Measurements from ENCODE around the gene ITPK1.

The ITPK1 gene

DNA sequence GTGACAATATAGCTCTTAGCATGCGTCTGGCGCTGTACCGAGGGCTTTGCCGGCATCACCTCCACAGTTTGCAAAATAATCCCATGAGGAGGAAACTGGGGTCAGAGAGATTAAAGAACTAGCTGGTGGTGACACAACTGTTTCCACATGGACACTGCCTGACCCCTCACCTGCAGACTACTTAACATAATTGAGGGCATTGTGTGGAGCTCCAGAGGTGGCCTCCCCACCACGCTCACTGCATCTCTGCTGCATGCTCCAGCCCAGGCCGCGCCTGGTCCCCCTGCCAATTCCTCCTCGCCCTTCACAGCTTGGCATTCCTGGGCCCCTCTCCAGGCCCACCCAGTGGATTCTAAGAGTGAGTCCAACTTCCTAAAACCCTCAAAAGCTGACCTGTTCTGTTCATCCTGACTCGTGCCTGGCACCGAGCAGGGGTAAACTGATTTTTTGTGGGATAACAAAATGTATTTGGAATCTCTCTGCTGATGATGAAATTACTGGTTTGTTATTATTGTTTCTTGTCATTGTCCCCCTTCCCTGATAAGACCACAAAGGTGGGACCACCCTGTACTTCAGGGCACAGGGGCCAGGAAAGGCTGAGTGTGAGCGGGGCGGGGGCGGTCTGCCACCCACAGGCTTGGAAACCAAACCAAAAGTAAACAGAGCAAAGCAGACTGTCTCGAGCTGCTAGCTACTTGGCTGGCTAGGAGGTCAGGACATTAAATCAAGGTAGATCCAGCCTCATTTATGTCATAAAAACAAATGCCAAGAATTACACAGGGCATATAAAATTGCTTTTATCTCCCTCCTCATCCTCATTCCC is 152.2 kb downstream of the ITPK1 start:
- no peak for DNase-seq

DNA sequence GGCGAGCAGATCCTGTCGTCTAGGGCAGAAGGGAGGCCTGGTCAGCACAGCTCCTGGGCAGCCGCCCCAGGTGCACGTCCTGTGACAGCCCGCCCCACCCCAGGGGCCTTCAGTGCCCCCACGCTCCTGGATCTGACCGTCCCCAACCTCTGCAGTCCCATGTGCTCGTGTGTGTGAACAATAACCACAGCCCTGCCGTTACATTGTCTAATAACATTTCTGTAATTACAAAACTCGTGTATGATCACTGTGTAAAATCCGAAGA is 153.0 kb downstream of the ITPK1 start:
- DNase-seq = no peak

DNA sequence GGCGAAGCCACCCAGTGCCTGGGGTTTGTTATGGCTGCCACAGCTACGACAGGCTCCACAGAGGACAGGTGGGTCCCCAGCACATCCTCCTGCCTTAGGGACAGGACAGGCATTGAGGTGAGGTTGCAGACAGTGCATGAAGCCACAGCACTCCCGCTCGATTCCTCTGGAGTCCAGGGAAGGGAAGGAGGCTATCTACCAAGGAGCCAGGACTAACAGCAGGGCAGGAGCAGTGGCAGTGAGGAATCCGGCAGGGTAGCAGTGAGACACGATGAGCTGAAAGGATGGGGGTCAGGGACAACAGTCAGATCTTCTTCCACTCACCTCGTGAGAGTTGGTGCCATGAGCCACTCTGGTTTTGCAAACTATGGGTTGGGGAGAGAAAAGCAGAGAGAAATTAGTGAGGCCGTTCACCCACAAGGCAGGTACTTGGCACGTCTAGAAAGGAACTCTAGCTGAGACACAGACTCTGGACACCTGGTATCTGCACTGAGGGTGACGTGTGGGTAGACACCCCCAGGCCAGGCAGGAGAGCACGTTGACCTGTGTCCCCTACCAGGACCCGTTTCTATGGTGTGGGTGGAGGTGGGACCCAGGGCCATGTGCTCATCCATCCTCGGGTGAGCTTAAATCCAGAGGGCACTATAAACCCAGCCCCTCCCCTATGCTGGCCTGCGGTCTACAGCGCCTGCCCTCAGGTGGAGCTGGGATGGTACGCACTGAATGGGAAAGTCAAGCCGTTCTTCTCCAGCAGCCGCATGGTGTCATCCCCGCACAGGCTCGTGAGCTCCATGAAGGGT is 153.5 kb downstream of the ITPK1 start:
- no peak for DNase-seq

DNA sequence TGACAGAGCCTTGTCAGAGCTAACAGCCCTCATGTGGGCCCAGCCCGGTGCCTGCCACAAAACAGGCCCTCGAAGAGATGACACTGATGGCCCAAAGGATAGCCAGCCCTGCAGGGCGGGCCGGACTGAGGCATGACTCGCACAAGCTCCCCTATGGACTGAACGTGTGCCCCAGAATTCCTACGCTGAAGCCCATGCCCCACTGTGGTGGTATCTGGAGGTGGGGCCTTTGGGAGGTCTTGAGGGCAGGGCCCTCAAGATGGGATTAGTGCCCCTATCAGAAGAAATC is 154.2 kb downstream of the ITPK1 start:
- no peak for DNase-seq

DNA sequence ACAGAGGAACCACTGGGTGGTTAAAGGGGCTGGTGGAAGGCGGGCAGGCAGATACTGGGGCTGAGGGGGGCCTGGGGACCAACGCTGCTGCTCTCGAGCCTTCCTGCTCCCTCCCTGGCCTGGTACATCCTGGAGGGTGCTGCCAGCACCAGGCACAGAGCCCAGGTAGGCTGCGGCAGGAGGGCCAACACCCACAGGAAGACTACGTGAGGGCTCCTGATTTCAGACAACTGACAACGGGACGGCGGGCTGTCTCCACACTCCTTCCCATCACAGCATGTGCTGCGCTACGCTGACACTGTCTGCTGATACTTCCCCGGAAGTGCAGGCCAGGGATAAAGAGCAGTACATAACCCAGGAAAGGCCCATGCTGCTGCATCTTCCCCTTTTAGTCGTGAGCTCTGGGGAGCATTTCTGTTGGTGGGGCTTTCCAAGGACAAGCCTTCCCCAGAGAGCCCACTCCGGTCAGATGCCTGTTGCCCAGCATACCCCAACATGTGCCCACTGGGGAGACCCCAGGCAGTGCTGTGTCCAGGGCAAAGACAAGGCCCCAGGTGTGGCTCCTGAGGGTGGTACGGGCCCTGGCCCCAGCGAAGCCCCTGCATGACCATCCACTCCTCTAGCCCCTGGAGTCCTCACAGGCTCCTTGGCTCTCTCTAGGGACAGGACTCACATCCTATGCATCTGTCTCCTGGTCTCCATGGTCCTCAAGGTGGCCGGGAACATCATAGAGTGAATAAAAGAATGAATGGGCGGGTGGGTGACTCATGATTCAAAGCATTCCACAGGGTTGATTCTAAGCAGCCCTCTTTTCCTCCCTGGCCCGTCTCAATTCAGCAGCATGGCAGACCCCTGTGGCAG is 154.8 kb downstream of the ITPK1 start:
- no peak for DNase-seq

DNA sequence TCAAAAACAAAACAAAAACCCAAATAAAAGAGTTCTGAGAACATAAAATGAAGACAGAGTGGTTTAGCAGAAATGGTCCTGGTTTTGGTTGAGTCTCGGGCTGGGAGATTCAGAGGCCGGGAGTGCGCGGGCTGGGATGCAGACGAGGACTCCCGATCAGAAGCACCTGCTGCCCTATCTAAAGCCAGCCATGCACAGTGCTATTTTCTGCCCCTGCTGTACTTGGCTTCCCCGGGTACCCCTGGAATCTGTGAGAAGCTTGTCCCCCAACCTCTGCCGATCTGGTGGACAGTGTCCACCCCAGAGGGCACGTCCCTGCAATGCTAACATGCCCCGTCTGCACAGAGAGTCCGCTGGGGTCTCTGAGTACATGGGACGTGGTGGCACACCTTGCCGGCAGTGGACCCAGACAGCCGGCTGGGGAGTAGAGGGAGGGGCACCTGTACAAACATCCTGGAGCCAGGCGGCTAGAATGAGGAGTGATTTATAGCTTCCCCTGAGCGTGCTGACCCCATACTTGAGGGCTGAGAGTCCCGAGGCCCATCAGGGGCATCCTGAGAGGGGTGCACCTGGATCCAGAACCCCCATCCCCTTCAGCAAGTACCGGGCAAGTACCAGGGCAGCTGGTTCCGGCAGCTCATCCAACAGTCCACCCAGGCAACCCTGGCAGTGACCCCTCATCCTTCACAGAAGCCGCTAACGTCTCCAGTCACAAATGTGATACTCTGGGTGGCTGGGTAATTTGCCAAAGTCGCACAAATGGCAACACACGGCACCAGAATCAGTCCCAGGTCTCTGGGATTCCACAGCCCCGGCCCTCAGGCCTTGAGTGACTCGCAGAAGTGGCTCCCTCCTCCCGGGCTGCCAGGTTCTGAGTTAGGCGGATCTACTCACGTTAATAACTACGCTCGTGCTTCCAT is 155.7 kb downstream of the ITPK1 start:
- no peak for DNase-seq

DNA sequence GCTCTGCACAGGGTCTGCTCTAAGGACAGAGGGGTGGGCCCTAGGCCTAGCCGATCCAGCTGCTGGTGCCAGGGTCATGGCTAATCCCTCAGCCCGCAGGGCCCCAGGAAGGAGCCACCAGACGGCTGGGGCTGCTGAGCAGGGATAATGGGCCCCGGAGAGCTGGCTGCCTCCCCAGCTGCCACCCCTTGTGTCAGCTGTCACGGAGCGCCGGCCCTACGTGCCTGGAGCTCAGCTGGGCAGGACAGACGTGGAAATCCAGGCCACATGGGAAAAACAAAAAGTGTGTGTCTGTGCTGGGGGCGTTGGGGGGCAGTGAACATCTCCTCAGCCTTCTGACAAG is 156.6 kb downstream of the ITPK1 start:
- DNase-seq = no peak

DNA sequence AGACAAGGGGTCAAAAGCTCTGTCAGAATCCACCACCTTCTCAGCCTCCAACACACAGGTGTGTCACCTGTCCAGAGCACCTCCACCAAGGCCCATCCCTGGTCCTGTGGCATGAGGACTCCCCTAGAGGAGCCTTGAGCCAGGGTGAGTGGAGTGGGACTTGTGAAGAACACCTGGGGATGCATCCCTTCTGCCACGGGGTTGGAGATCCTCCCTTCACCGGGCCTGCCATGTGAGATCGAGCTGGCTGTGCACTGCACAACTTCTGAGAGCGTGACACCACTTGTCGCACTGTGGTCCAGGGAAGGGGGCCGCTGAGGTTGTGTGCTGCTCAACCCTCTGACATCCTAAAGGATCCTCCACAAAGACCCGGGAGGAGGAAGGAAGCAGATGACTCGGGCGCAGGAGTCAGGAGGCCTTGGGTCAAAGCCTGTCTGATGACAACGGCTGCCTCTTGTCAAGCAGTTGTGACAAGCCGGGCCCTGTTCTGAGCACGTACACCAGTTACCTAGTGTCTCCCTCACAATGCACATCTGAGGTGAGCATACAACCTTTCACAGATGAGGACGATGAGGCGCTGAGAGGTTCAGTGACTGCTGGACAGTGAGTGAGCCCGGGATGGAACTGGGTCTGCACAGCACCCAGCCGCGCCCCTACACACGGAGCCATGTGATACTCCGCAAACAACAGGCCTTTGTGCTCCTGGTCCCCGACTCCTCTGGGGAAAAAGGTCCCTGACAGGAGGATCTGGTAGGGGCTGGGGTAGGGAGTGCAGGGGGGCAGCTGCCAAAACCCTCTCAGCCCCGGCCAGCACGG is 157.1 kb downstream of the ITPK1 start:
- DNase-seq = no peak

DNA sequence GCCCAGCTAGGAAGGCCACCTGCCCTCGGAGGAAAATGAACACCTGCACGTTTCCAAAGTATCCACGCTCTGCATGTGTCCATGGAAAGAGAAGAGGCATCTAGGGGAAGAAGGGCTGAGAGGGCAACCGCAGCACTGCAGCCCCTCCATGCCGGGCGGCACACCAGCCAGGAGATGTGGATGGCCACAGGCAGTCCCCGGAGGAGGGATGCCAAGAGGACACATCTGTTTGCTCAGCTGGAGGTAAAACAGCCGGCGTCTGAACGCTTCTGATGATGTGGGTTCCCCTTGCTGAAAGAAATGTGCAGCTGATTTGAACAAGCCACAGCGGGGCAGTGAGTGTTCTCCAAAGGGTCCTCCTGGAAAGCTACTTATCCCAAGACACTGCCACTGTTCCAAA is 158.8 kb downstream of the ITPK1 start:
- no peak for DNase-seq

DNA sequence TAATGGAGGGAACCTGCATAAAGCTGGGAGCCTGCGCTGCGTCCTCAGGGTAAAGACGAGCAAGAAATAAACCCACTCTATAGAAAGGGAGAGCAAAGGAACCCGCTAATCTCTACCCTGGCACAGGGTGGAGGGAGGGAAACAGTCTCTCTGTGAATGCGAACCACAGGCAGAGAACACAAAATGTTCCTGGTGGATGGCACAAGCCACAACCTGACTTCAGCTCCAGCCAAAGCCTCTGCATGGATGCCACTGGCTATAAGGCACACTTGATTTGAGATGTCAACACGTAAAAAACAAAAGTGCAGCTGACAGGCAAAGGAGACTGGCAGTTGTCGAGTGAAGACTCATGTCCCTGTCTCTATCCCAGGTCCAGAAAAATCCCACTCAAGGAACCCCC is 160.3 kb downstream of the ITPK1 start:
- no peak for DNase-seq

DNA sequence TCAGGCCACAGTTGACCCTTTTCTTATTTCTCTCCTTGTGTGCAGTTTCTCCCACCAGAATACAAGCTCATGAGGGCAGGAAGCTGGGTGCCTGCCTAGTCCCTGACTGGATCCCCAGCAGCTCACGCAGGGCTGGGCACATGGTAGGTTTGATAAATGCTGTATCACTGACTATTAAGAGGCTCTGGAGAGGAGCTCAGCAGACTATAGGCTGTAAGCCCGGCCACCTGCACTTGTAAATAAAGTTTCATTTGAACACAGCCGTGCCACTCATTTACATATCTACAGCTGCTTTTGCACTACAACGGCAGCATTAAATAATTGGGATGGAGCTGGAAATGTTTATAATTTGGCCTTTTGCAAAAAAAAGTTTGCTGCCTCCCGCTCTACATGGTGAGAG is 160.8 kb downstream of the ITPK1 start:
- DNase-seq = no peak

DNA sequence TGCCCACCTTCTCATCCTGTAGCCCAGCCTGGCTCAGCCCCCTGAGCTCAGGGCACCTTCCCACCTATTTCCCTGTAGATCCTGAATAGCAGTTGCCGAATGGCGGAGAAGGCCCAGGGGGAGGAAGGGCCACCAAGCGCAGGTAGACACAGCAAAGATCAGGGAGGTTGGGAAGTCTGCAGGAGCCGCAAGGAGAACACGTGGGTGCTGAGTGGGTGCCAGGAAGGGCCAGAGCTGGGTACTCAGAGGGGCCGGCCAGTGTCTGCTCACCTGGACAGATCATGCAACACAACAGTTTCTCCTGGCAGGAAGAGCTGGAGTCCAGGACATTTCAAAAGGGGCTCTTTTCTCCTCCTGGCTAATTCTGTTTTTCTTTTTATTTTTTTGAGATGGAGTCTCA is 162.2 kb downstream of the ITPK1 start:
- DNase-seq = no peak

DNA sequence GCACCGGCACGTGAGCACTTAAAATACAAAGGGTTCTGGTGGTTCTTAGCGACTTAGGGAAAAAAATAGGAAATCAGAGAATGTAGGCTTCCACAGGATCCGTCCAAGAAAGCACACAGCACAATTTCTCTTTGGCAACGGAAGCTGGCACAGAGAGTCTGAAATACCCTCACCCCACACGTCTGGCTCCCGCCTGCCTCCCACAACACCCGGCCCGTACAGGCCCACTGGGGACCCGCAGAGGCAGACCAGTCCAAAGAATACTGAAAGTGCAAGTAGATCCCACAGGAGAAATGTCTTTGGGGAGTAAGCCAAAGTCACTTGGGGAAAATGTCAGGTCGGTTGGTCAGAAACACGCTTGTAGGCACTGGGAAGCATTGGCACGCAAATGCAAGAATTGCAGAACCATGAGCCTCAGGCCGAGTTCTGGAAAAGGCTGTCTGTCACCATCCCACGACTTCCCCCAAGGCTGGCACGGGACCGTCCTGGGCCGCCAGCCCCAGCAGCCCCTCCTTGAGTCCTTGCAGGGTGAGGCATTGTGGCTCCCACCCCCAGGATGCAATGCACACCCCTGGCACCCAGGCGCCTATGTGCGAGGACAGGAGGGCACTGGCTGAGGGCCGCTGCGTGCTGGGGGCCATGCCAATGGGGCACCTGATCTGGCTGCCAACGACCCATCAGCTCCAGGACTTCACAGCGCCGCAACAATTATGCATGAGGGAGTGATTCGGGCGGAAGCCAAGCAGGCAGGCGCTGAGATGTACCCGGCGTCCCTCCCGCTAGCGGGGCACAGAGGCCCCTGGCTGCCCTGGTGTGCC is 163.0 kb downstream of the ITPK1 start:
- no peak for DNase-seq

DNA sequence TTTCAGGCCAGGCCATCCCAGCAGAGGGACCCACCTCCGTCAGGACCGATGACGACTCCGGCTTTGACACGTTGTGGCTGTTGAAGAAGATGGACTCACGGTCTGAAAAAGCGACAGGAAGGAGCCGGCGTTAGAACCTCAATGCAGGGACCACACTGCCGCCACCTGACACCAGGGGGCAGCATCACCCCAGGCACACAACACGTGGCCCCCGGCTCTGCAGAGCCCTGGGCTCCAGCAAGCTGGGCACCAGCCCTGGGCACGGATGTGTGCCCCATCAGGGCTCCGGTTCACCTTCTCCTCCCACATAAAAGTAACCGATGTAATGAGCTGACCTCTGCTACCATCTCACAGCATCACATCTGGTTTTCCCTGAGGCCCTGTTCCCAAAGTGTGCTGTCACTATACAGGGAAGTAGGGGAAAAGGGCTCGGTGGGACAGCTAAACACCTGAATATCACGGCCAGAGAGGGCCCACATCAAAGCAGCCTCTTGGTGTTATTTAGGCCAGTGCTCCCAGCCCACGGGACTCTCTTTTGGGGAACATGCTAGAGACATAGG is 163.7 kb downstream of the ITPK1 start:
- peak; percentile 70 for DNase-seq

DNA sequence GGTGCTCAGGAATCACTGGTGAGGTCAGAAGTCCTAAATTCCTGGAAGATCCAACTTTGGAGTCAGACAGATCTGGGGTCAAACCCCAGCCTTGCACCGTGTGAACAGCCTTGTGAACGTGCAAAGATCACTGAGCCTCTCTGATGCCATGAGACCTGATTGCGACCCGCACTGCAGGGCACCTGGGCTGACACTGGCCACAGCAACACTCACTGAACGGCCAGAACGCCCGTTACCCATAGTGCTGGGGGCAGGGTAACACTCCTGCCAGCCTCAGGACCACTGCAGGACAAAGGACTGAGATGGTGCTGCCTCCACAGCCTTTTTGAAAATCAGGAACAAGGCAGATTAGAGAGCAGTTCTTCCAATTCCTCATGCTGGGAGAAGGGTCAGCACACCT is 164.5 kb downstream of the ITPK1 start:
- no peak for DNase-seq

DNA sequence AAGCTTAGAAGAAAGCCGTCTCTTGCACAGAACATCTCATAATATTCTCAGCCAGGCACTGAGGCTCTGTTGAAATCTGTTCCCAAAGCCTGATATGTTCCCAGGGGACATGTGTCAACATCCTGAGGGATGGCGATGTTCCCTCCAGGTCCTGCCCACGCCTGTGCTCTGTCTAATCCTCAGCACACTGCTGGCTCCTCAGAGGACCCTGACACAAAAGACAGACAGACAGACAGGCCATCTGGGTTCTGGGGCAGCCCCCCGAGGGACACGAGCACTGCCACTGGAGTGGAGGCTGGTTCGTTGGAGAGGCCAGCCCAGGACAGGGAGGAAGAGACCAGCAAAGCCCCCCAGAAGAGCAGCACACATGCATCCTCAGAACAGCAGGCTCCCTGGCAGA is 165.0 kb downstream of the ITPK1 start:
- DNase-seq = no peak

DNA sequence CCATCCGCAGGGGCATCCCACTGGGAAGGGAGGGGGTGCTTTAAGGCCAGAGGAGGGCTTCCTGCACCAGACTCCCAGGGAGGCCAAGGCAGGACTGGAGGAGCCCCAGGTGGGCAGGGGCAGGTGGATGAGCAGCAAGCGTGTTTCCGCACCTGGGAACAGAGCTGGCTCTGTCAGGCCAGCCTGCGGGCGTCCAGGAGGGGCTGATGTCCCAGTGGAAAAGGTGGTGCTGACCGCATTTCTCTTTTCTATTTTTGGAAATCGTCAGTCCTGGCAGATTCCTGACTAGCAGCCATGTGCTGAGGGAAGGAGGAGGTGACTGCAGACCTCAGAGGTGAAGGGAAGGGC is 165.6 kb downstream of the ITPK1 start:
- DNase-seq = no peak

DNA sequence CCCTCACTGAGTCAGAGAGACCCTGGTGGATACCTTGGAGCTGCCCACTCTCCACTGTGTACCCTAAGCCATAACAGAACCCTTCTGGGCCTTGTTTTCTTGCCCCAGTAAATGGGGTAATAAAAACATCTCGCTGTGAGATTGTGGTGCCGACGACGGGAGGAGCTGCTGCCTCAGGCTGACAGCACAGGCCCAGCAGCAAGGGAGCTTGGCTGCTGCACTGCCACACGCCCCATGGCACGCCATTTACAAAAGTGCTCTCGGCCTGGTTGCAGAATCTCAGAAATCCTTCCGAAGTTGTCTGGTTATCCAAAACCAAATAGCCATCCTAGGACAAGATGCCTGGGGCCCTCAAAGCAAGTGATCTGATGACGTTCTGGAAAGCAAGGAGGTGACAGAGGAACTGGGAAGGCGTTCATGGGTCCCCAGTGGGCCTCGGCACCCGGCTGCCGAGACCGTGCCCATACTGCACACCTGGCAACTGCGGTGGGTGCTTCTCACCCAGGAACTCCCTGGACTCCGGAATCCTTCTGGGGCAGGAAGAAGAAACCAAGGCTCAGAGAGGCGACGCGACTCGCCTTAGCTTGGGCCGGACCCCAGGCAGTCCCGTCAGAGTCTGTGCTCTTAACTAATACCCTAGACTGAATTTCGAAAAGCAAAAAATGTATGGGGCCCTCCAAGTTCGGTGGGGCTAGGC is 166.1 kb downstream of the ITPK1 start:
- DNase-seq = no peak

DNA sequence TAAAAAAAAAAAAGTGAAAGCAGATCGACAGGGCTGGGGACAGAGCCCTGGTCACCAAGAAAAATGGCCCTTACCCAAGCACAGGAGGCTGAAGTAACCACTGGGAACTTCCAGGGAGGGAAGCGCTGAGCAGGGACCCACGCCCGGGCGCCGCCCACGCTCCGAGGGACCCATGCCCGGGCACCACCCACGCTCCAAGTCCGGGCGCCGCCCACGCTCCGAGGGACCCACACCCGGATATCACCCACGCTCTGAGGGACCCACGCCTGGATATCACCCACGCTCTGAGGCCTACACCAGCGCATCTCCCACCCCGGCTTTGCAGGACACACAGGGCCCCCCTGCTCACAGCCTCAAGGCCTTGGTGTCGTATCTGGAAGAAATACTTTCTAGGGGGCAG is 167.1 kb downstream of the ITPK1 start:
- DNase-seq = no peak

DNA sequence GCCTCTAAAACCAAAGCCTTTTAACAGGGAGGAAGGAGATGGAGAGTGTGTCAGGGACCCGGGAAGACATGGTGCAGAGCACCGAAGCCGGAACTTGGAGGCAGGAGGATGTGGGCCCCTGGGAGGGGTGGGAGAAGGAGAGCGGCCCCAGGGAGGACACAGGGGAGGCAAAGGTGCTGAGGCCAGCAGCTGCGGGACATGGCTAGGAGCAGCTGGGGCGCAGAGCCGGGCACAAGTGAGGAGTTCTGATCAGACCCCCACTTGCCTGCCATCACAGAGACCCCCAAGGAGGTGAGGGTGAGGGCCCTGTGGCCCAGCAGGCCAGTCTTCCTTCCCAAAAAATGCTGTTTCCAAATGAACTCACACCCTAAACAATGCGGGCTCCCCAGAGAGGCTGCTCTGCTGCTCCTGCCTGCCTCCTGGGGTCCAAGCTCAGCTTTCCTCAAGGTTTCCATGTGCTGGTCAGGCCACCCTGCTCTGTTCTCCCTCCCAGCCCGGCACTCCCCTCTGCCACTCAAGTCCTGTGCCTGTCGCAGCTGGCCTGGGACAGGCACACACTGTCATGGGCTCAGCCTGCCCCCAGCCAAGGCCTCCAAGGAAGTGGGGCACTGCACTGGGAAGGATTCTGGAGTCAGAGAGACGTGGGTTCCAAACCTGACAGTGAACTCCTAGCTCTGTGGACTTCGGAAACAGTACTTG is 168.7 kb downstream of the ITPK1 start:
- no peak for DNase-seq

Measured in effector CD8-positive, alpha-beta T cell (primary cell).